Peyer's patch (tissue), 4 donors: ENCODE data around the gene LYPD8.
"Not testable (repeated sequence)": the region's sequence is repeated elsewhere in the genome, so short reads cannot be mapped to it uniquely, and the experiment has no call there.

Experiments used
- CTCF ChIP-seq, 6 experiments: fragments of 450-650 bp in 4 of 6; fragments of 200-600 bp in 2 of 6; sonication (generic) in 1 of 6; IDR thresholded peaks; one replicate each; pipeline ENCODE4 v1.5.1; 2017 to 2019; ENCODE audit warnings: antibody characterized with exemption in 6 of 6, mild to moderate bottlenecking in 3 of 6, moderate library complexity in 1 of 6
- POLR2A ChIP-seq, 2 donors: fragments of 450-650 bp; IDR thresholded peaks; one replicate each; pipeline ENCODE4 v1.5.1; 2017; ENCODE audit warnings: antibody characterized with exemption in 2 of 2, mild to moderate bottlenecking in 2 of 2, moderate library complexity in 2 of 2

GRCh38 chr1:248803501-248803900, 47.9 kb upstream of the LYPD8 start:
- not testable (repeated sequence) for TF ChIP-seq CTCF, POLR2A (IDR thresholded peaks at IDR 0.05)
